ENCODE data around the gene FIGNL2.

GRCh38 chr12:51788876-51789275, 59.6 kb downstream of the FIGNL2 start:
- TF ChIP-seq GATA3 (IDR thresholded peaks at IDR 0.05; ENCODE audit: low read depth, low read length), result no peak
- TF ChIP-seq GATA2 (IDR thresholded peaks at IDR 0.05; ENCODE audit: low read depth, low read length), result no peak

Measured in SH-SY5Y (cell line).